Caco-2 (cell line): ENCODE results near the gene MARCHF11. TPM values are rescaled to one million over a fixed set of nuclear protein-coding genes. Genes with fewer than 3 reads are reported as not detected.

Experiments used
- BruUV-seq: library from RNA; stranded (reverse); fragments of 400-500 nt; replicated peaks from 2 replicates; lab custom pipeline; 2021; lab: Mats Ljungman, UMichigan
- CTCF ChIA-PET: fragments of 300-600 bp; sonication (Branson Sonifier 250); formaldehyde crosslinking; loops from one replicate; lab custom pipeline; 2022; ENCODE audit warnings: antibody characterized with exemption; lab: Charles Lee
- POLR2A ChIA-PET: fragments of 300-600 bp; sonication (Branson Sonifier 250); formaldehyde crosslinking; loops from one replicate; lab custom pipeline; 2022; ENCODE audit warnings: antibody characterized with exemption; lab: Charles Lee
- DNase-seq, 2 experiments: peaks; one replicate each; pipeline versions ENCODE4 v3.0.0 to v3.0.0-alpha.2; 2020 to 2022
- H3K27me3 ChIP-seq: replicated peaks from 2 replicates; pipeline ENCODE4 v1.6.0; 2011; ENCODE audit warnings: low read length; ENCODE audit not compliant: control insufficient read depth, insufficient read depth
- H3K36me3 ChIP-seq: 2 replicates; pipeline ENCODE4 v1.5.1; 2011; ENCODE audit warnings: low read length; ENCODE audit not compliant: control insufficient read depth, insufficient read depth
- H3K4me1 ChIP-seq: fragments of 250-450 bp; sonication (Bioruptor Pico); 2 replicates; pipeline ENCODE4 v1.5.1; 2020; ENCODE audit warnings: mild to moderate bottlenecking
- H3K4me3 ChIP-seq: 2 replicates; pipeline ENCODE4 v1.5.1; 2011; ENCODE audit warnings: low read depth, mild to moderate bottlenecking, control low read depth, low read length
- H3K9me3 ChIP-seq: fragments of 250-450 bp; sonication (Bioruptor Pico); 2 replicates; pipeline ENCODE4 v1.5.1; 2020; ENCODE audit warnings: mild to moderate bottlenecking, moderate library complexity
- H3K27ac Mint-ChIP-seq: one replicate; pipeline ENCODE4 v1.8.0; 2022; ENCODE audit warnings: mixed read lengths; ENCODE audit not compliant: unreplicated experiment
- H3K27me3 Mint-ChIP-seq: one replicate; pipeline ENCODE4 v1.8.0; 2022; ENCODE audit warnings: mixed read lengths; ENCODE audit not compliant: insufficient read depth, unreplicated experiment
- H3K36me3 Mint-ChIP-seq: one replicate; pipeline ENCODE4 v1.8.0; 2022; ENCODE audit warnings: mild to moderate bottlenecking, mixed read lengths; ENCODE audit not compliant: insufficient read depth, unreplicated experiment
- H3K4me1 Mint-ChIP-seq: one replicate; pipeline ENCODE4 v1.8.0; 2022; ENCODE audit warnings: low read depth, mixed read lengths; ENCODE audit not compliant: unreplicated experiment
- H3K4me3 Mint-ChIP-seq: one replicate; pipeline ENCODE4 v1.8.0; 2022; ENCODE audit warnings: mild to moderate bottlenecking, moderate library complexity, mixed read lengths; ENCODE audit not compliant: unreplicated experiment
- H3K9me3 Mint-ChIP-seq: one replicate; pipeline ENCODE4 v1.8.0; 2022; ENCODE audit warnings: mixed read lengths; ENCODE audit not compliant: unreplicated experiment
- CTCF ChIP-seq, 2 experiments: fragments of 200-600 bp in 1 of 2; IDR thresholded peaks; 1 replicate in 1 of 2; 2 replicates in 1 of 2; pipeline versions ENCODE4 v1.5.1 to v1.8.0; 2011 to 2022; ENCODE audit warnings: antibody characterized with exemption in 1 of 2, control low read depth in 1 of 2, inconsistent platforms in 1 of 2, low read depth in 1 of 2, low read length in 1 of 2, mild to moderate bottlenecking in 1 of 2, moderate library complexity in 1 of 2; ENCODE audit not compliant: insufficient read depth in 1 of 2, severe bottlenecking in 1 of 2, unreplicated experiment in 1 of 2
- intact Hi-C: fragments of 100-400 bp; cut with micrococcal nuclease; formaldehyde crosslinking; loops from one replicate; pipeline ENCODE4 v1.10.0; 2022; ENCODE audit not compliant: unreplicated experiment
- total RNA-seq: library from RNA; stranded (reverse); gene quantifications from 2 replicates; pipeline ENCODE4 v1.2.3, GENCODE V29; 2022

Gene MARCHF11
- total RNA-seq, 1 experiment from 2014 or later: 1.5 TPM

DNA sequence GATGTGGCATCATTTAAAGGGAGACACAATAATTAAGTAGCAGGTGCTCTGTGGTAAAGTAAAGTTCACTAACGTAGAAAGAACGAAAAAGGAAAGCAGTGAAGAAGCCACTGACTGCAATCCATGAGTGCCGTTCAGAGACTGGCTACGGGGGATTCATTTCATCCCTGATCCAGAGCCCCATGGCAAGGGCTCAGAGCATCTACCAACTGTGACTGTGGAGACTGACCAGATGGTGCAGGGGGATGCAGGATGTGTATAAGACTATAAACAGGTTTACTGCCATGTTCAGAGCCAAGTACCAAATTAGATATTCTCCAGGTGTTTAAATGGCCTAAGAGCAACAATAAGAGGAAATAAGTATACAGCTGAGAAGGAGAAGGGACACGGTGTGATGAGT lies 47.7 kb downstream of the MARCHF11 start:
- peaks cover 16% of the 10 kb centered on the region for H3K9me3 Mint-ChIP-seq
- H3K27ac Mint-ChIP-seq: no peak overlapping the region
- no peaks in the 10 kb centered on the region for H3K36me3 Mint-ChIP-seq
- H3K4me1 Mint-ChIP-seq: no peaks in the 10 kb centered on the region
- BruUV-seq: no TSS peak
- H3K36me3 ChIP-seq: no peaks in the 10 kb centered on the region
- H3K4me3 Mint-ChIP-seq: no peak overlapping the region
- DNase-seq: no peak
- no peak overlapping the region for H3K4me3 ChIP-seq
- POLR2A ChIA-PET: no interaction called here
- H3K9me3 ChIP-seq: 0 out of 2 replicates have a peak, but pooled peaks cover 3% of the 10 kb centered on the region
- H3K27me3 ChIP-seq: no peaks in the 10 kb centered on the region
- intact Hi-C loops: no loop called here
- TF ChIP-seq CTCF (IDR thresholded peaks at IDR 0.05; ENCODE audit: insufficient read depth in 1 of 2, low read depth in 1 of 2, low read length in 1 of 2, severe bottlenecking in 1 of 2, unreplicated experiment in 1 of 2): no peak
- H3K27me3 Mint-ChIP-seq: peaks cover 2% of the 10 kb centered on the region
- CTCF ChIA-PET: no interaction called here
- H3K4me1 ChIP-seq: no peaks in the 10 kb centered on the region

DNA sequence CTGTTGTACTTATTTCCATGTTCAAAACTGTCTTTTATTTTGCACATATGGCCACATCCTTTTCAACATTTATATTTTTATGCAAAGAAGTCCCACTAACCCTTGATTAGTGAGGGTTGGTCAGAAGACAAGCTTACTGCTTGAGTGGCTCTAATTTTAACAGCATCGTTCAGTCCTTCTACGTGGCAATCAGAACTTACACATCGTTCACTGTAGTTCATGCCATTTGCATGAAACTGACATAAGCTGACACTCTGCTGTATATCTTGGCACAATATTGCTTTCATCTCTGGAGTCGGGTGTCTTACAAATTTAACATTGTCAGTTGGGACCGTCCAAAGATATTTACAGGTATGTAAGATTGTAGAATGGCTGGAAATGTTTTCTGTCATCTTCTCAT lies 50.6 kb downstream of the MARCHF11 start:
- no TSS peak for BruUV-seq
- DNase-seq: no peak
- H3K27me3 ChIP-seq: no peaks in the 10 kb centered on the region
- H3K36me3 Mint-ChIP-seq: no peaks in the 10 kb centered on the region
- TF ChIP-seq CTCF (IDR thresholded peaks at IDR 0.05; ENCODE audit: insufficient read depth in 1 of 2, low read depth in 1 of 2, low read length in 1 of 2, severe bottlenecking in 1 of 2, unreplicated experiment in 1 of 2): no peak
- ChIA-PET POLR2A (no interaction called here), CTCF (no interaction called here)
- peaks cover 2% of the 10 kb centered on the region for H3K27me3 Mint-ChIP-seq
- no peaks in the 10 kb centered on the region for H3K9me3 ChIP-seq
- H3K4me3 ChIP-seq: no peak overlapping the region
- H3K4me1 ChIP-seq: no peaks in the 10 kb centered on the region
- H3K27ac Mint-ChIP-seq: no peak overlapping the region
- intact Hi-C loops: no loop called here
- peaks cover 5% of the 10 kb centered on the region for H3K9me3 Mint-ChIP-seq
- H3K4me1 Mint-ChIP-seq: no peaks in the 10 kb centered on the region
- no peaks in the 10 kb centered on the region for H3K36me3 ChIP-seq
- no peak overlapping the region for H3K4me3 Mint-ChIP-seq

- BruUV-seq: no TSS peak
- no peaks in the 10 kb centered on the region for H3K27me3 ChIP-seq
- H3K27me3 Mint-ChIP-seq: peaks cover under 1% of the 10 kb centered on the region
- DNase-seq: no peak
- no peaks in the 10 kb centered on the region for H3K36me3 ChIP-seq
- no peaks in the 10 kb centered on the region for H3K4me1 ChIP-seq
- no peak overlapping the region for H3K4me3 ChIP-seq
- no peak for TF ChIP-seq CTCF (IDR thresholded peaks at IDR 0.05; ENCODE audit: insufficient read depth in 1 of 2, low read depth in 1 of 2, low read length in 1 of 2, severe bottlenecking in 1 of 2, unreplicated experiment in 1 of 2)
- peaks cover 5% of the 10 kb centered on the region for H3K9me3 Mint-ChIP-seq
- ChIA-PET CTCF (no interaction called here), POLR2A (no interaction called here)
- H3K27ac Mint-ChIP-seq: no peak overlapping the region
- H3K9me3 ChIP-seq: no peaks in the 10 kb centered on the region
- H3K4me3 Mint-ChIP-seq: no peak overlapping the region
- intact Hi-C loops: no loop called here
- no peaks in the 10 kb centered on the region for H3K4me1 Mint-ChIP-seq
- H3K36me3 Mint-ChIP-seq: no peaks in the 10 kb centered on the region
These were observed 51.6 kb downstream of the MARCHF11 start for GRCh38 chr5:16127865-16128544.
